Tibial nerve (tissue), 4 donors: ENCODE data around the gene SH3BP2. TPM values are rescaled to one million over a fixed set of nuclear protein-coding genes. Genes with fewer than 3 reads are reported as not detected.

Experiments
- DNase-seq, 2 donors: peaks; one replicate each; pipeline ENCODE4 v3.0.0-alpha.2; 2019; ENCODE audit warnings: low spot score in 2 of 2
- H3K27ac ChIP-seq, 4 donors: fragments of 200-600 bp; sonication (generic) in 3 of 4; one replicate each; pipeline ENCODE4 v1.5.1; 2017 to 2019; ENCODE audit warnings: mild to moderate bottlenecking in 1 of 4
- H3K27me3 ChIP-seq, 2 donors: fragments of 200-600 bp; sonication (generic) in 1 of 2; one replicate each; pipeline versions ENCODE4 v1.5.1 to v1.6.0; 2017 to 2019
- H3K36me3 ChIP-seq, 3 donors: fragments of 200-600 bp; sonication (generic); one replicate each; pipeline ENCODE4 v1.5.1; 2018 to 2019
- H3K4me1 ChIP-seq, 4 donors: fragments of 200-600 bp; sonication (generic) in 3 of 4; one replicate each; pipeline ENCODE4 v1.5.1; 2017 to 2019
- H3K4me3 ChIP-seq, 4 donors: fragments of 200-600 bp; sonication (generic) in 3 of 4; one replicate each; pipeline ENCODE4 v1.5.1; 2017 to 2019; ENCODE audit warnings: mild to moderate bottlenecking in 1 of 4, moderate library complexity in 1 of 4
- H3K9me3 ChIP-seq, 4 donors: fragments of 200-600 bp; sonication (generic) in 3 of 4; one replicate each; pipeline ENCODE4 v1.5.1; 2017 to 2019
- CTCF ChIP-seq, 5 experiments: fragments of 200-600 bp in 3 of 5; fragments of 450-650 bp in 2 of 5; sonication (generic) in 3 of 5; IDR thresholded peaks; one replicate each; pipeline ENCODE4 v1.5.1; 2016 to 2019; ENCODE audit warnings: antibody characterized with exemption in 5 of 5, mild to moderate bottlenecking in 3 of 5, moderate library complexity in 2 of 5
- EP300 ChIP-seq, 2 donors: sonication (generic); formaldehyde crosslinking; IDR thresholded peaks; one replicate each; pipeline ENCODE4 v1.6.1; 2017; ENCODE audit warnings: antibody characterized with exemption in 2 of 2, mild to moderate bottlenecking in 1 of 2
- POLR2A ChIP-seq, 2 donors: fragments of 450-650 bp; IDR thresholded peaks; one replicate each; pipeline ENCODE4 v1.6.1; 2017; ENCODE audit warnings: antibody characterized with exemption in 2 of 2, mild to moderate bottlenecking in 2 of 2, moderate library complexity in 2 of 2
- WGBS, 2 donors: methylation state at CpG; one replicate each; pipeline ENCODE4 v1.1.5; 2018; 5-methylcytosine and 5-hydroxymethylcytosine counted together
- total RNA-seq, 4 donors: library from RNA; depleted of rRNA; stranded (reverse); fragments of >200 nt; gene quantifications; one replicate each; pipeline ENCODE4 v1.1.0, GENCODE V29; 2016

Gene SH3BP2
- total RNA-seq, 4 donors from 2014 or later: 70.5 to 161 (median 77.8) TPM

GRCh38 chr4:2882341-2882740, 89.5 kb downstream of the SH3BP2 start:
- DNase-seq: no peak
- peak overlapping the region in 1 of 4 donors; percentile 30 for H3K27ac ChIP-seq
- H3K4me1 ChIP-seq: peaks cover 0 to 28% (median 6%) of the 10 kb centered on the region in 4 donors
- 89 to 93% methylated on average over 1 of the region's 1 CpG for WGBS, 2 donors
- H3K36me3 ChIP-seq: peaks cover 0 to 87% (median 9%) of the 10 kb centered on the region in 3 donors
- H3K9me3 ChIP-seq: no peaks in the 10 kb centered on the region
- H3K4me3 ChIP-seq: no peak overlapping the region
- TF ChIP-seq POLR2A (IDR thresholded peaks at IDR 0.05) (no peak), EP300 (IDR thresholded peaks at IDR 0.05) (no peak), CTCF (IDR thresholded peaks at IDR 0.05) (no peak)
- H3K27me3 ChIP-seq: no peaks in the 10 kb centered on the region

- Histone ChIP-seq H3K9me3 (no peaks in the 10 kb centered on the region), H3K27me3 (no peaks in the 10 kb centered on the region), H3K27ac (no peak overlapping the region), H3K4me3 (no peak overlapping the region), H3K36me3 (peaks cover 0 to 68% (median 9%) of the 10 kb centered on the region in 3 donors), H3K4me1 (peaks cover 0 to 27% (median under 1%) of the 10 kb centered on the region in 4 donors)
- no peak for DNase-seq
- TF ChIP-seq EP300 (IDR thresholded peaks at IDR 0.05) (no peak), POLR2A (IDR thresholded peaks at IDR 0.05) (no peak), CTCF (IDR thresholded peaks at IDR 0.05) (no peak)
- WGBS, 2 donors: 77 to 80% methylated on average over 9 of the region's 9 CpGs
These were observed 93.3 kb downstream of the SH3BP2 start for GRCh38 chr4:2886161-2886560.

GRCh38 chr4:2886622-2887021, 93.7 kb downstream of the SH3BP2 start:
- TF ChIP-seq CTCF (IDR thresholded peaks at IDR 0.05): no peak
- no peak for TF ChIP-seq POLR2A (IDR thresholded peaks at IDR 0.05)
- TF ChIP-seq EP300 (IDR thresholded peaks at IDR 0.05): no peak
- Histone ChIP-seq H3K9me3 (no peaks in the 10 kb centered on the region), H3K4me3 (no peak overlapping the region), H3K36me3 (peaks cover 0 to 67% (median 9%) of the 10 kb centered on the region in 3 donors), H3K4me1 (peaks cover 0 to 31% (median 3%) of the 10 kb centered on the region in 4 donors), H3K27ac (no peak overlapping the region), H3K27me3 (no peaks in the 10 kb centered on the region)
- no peak for DNase-seq
- WGBS, 2 donors: 34 to 57% methylated on average over 6 of the region's 6 CpGs

- 69 to 78% methylated on average over 3 of the region's 3 CpGs for WGBS, 2 donors
- Histone ChIP-seq H3K4me1 (peaks cover 0 to 38% (median 5%) of the 10 kb centered on the region in 4 donors), H3K27me3 (no peaks in the 10 kb centered on the region), H3K4me3 (no peak overlapping the region), H3K36me3 (peaks cover 0 to 61% (median 9%) of the 10 kb centered on the region in 3 donors), H3K27ac (no peak overlapping the region), H3K9me3 (no peaks in the 10 kb centered on the region)
- TF ChIP-seq EP300 (IDR thresholded peaks at IDR 0.05): no peak
- no peak for TF ChIP-seq POLR2A (IDR thresholded peaks at IDR 0.05)
- TF ChIP-seq CTCF (IDR thresholded peaks at IDR 0.05): no peak
- no peak for DNase-seq
These were observed 94.5 kb downstream of the SH3BP2 start for GRCh38 chr4:2887343-2887742.

- DNase-seq: no peak
- TF ChIP-seq EP300 (IDR thresholded peaks at IDR 0.05) (no peak), POLR2A (IDR thresholded peaks at IDR 0.05) (no peak), CTCF (IDR thresholded peaks at IDR 0.05) (no peak)
- H3K27me3 ChIP-seq: no peaks in the 10 kb centered on the region
- H3K27ac ChIP-seq: no peak overlapping the region
- H3K4me3 ChIP-seq: no peak overlapping the region
- 75 to 76% methylated on average over 3 of the region's 3 CpGs for WGBS, 2 donors
- H3K9me3 ChIP-seq: no peaks in the 10 kb centered on the region
- H3K36me3 ChIP-seq: peaks cover 0 to 47% (median 9%) of the 10 kb centered on the region in 3 donors
- H3K4me1 ChIP-seq: peaks cover 0 to 47% (median 9%) of the 10 kb centered on the region in 4 donors
These were observed 96.0 kb downstream of the SH3BP2 start for GRCh38 chr4:2888886-2889285.

Other genes starting within 250 kb of the SH3BP2 start
- gene TNIP2, start 36.7 kb upstream of the SH3BP2 start, total RNA-seq: 100 to 1,000 TPM in 1 of 4 donors, 10 to 100 TPM in 3; 78.3 to 110 (median 89.3) TPM
- 100 to 1,000 TPM; 270 to 449 (median 327) TPM for gene ADD1, start 50.8 kb downstream of the SH3BP2 start, total RNA-seq
- gene NOP14, start 170.3 kb downstream of the SH3BP2 start, total RNA-seq: 10 to 100 TPM; 18.2 to 39.6 (median 26.8) TPM
- 10 to 100 TPM in 1 of 4 donors, 1 to 10 TPM in 3; 6.1 to 15.1 (median 9.3) TPM for gene GRK4, start 170.5 kb downstream of the SH3BP2 start, total RNA-seq